Stimulated activated CD8-positive, alpha-beta memory T cell treated with anti-CD3 and anti-CD28 coated beads, Interleukin-2, amount 100 ng/mL, for 48 hours (primary cell): ENCODE measurements around the gene PRDM4.
"Not testable (repeated sequence)": the region's sequence is repeated elsewhere in the genome, so short reads cannot be mapped to it uniquely, and the experiment has no call there.

Source experiments
- DNase-seq, 2 donors: peaks; one replicate each; pipeline ENCODE4 v3.0.0-alpha.2; 2020; ENCODE audit warnings: low read depth in 2 of 2

The PRDM4 gene

GRCh38 chr12:107695772-107696171 lies 65.2 kb downstream of the PRDM4 start:
- not testable (repeated sequence) for DNase-seq

GRCh38 chr12:107685360-107686248 lies 75.3 kb downstream of the PRDM4 start, which contains the start of gene PWP1:
Gene PWP1, plus strand, starts transcription at chr12:107685799. Its CDS starts 101 bp downstream, at chr12:107685900.
- DNase-seq, result peak; percentile 92 to 93

GRCh38 chr12:107684990-107685359 lies 76.0 kb downstream of the PRDM4 start:
- DNase-seq, result no peak

GRCh38 chr12:107684029-107684795 lies 76.7 kb downstream of the PRDM4 start:
- no peak for DNase-seq
